ENCODE data around the gene ARHGEF25.

- TF ChIP-seq CEBPB (IDR thresholded peaks at IDR 0.05; ENCODE audit: low read depth, low read length) (no peak), POLR2A (IDR thresholded peaks at IDR 0.05; ENCODE audit: low read depth, low read length) (no peak), RCOR1 (IDR thresholded peaks at IDR 0.05; ENCODE audit: insufficient replicate concordance, low read length) (no peak), CTCF (conservative IDR thresholded peaks at IDR 0.05; ENCODE audit: low read depth, low read length) (no peak), SMC3 (IDR thresholded peaks at IDR 0.05; ENCODE audit: low read depth, low read length) (no peak), FOS (IDR thresholded peaks at IDR 0.05; ENCODE audit: low read depth, low read length) (no peak), RFX5 (IDR thresholded peaks at IDR 0.05; ENCODE audit: low read depth, low read length) (no peak)
Measured at GRCh38 chr12:57629897-57630471, 18.7 kb downstream of the ARHGEF25 start.

Data from IMR-90 (cell line).